ENCODE measurements around the gene NCLN.
"Not testable (repeated sequence)": the region's sequence is repeated elsewhere in the genome, so short reads cannot be mapped to it uniquely, and the experiment has no call there.

Gene NCLN

DNA sequence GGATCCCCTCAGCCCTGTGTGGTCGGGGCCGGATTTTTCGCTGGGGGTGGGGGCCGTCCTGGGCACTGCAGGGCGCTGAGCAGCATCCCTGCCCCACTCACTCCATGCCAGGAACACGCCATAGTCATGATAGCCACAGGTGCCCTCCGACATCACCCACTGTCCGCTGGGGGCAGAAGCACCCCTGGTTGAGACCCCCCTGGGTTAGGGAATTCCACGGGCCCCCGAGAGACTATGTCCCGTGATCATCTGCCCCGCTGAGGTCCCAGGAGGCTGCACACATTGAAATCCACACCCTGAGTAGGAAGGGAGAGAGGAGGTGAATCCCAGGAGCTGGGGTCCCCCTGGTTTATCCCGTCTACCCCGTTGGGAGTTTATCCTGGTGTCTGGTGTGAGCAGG, 16.2 kb downstream of the NCLN start:
- DNase-seq, result no peak

DNA sequence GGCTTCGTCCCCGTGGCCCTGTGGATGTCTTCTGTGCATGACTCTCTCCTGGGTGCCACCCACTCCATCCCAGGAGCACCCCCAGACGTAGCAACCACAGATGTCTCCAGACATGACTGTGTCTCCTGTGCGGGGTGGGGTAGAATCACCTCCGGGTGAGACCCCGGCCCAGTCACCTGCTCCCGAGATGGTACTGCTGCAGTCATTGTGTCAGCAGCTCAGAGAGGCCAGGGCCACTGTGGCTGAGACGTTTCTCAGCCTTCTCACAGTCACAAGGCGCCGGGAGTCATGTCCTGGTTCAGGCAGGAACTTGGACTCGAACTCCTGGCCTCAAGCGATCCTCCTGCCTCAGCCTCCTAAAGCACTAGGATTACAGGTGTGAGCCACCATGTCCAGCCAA, 16.6 kb downstream of the NCLN start:
- DNase-seq, result no peak

DNA sequence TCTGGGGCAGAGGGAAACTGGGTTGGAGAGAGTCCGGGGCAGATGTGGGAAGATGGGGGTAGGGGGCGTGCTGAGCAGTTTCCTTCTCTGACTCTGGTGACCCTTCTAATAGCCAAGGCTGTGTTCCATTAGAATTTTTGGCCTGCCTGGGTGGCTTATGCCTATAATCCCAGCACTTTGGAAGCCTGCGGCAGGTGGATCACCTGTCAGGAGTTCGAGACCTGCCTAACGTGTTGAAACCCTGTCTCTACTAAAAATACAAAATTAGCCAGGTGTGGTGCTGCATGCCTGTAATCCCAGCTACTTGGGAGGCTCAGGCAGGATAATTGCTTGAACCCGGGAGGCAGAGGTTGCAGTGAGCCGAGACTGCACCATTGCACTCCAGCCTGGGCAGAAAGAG, 17.2 kb downstream of the NCLN start:
- DNase-seq, result not testable (repeated sequence)

DNA sequence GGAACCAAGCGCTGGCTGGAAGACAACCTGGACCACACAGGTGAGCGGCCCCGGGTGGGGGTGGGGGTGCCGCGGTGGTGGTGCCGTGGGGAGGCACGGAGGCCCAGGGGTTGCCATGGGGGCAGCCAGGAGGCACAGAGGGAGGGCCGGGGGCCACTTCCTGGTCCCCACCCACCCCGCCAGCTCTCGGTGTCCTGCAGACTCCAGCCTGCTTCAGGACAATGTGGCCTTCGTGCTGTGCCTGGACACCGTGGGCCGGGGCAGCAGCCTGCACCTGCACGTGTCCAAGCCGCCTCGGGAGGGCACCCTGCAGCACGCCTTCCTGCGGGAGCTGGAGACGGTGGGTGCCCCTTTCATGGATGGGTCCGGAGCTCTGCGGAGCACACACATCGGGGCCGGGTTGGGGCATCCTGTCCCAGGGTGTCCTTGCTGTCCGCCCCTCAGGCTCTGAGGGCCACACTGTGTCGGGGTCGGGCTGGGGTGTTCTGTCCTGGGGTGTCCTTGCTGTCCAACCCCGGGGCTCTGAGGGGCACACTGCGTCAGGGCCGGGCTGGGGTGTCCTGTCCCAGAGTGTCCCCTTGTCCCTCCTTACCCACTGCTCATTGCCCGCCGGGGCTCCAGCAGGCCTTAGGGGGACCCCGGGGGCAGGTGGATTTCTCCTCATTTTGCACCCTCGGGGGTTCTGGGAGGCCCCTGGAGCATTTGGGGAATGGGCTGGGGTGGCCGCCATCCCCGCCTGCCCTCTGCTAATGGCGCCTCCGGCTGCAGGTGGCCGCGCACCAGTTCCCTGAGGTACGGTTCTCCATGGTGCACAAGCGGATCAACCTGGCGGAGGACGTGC, 18.3 kb downstream of the NCLN start:
- no peak for DNase-seq

DNA sequence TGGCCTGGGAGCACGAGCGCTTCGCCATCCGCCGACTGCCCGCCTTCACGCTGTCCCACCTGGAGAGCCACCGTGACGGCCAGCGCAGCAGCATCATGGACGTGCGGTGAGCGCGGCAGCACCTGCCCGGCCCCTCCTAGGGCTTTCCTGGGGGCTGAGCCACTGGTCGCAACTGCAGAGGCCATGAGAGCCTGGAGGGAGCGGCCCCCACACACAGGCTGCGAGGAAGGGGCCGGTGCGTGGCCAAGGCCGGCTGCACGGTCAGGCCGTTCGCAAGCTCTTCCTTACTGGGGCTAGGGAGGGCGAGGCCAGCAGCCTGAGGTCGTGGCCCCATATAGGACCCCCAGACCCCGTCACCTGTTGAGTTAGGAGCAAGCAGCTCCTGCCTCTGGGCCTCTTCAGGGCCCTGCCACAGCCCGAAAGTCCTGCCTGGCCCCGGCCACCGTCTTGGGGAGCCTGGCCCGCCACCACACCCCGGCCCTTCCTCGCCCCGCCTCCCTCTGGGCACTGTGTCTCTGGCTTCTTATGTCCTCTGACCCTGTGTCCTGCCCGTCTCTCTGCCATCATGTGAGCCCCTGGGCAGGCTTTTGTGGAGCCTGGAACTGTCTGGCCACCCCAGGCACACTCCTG, 19.0 kb downstream of the NCLN start:
- DNase-seq, result no peak

DNA sequence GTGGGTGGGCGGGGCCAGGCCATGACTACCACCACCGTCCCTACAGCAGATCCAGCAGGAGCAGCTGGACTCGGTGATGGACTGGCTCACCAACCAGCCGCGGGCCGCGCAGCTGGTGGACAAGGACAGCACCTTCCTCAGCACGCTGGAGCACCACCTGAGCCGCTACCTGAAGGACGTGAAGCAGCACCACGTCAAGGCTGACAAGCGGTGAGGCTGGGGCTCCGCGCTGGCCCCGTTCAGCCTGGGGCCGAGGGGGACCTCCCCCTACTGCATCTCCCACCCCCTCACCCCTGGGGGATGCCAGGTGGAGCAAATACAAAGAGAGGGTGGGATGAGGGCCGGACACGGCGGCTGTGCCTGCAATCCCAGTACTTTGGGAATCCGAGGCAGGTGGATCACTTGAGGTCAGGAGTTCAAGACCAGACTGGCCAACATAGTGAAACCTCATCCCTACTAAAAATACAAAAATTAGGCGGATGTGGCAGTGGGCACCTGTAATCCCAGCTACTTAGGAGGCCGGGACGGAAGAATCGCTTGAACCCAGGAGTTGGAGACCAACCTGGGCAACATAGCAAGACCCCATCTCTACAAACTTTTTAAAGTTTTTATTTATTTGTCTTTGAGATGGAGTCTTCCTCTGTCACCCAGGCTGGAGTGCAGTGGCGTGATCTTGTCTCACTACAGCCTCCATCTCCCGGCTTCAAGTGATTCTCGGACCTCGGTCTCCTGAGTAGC, 20.7 kb downstream of the NCLN start:
- DNase-seq, result no peak

DNA sequence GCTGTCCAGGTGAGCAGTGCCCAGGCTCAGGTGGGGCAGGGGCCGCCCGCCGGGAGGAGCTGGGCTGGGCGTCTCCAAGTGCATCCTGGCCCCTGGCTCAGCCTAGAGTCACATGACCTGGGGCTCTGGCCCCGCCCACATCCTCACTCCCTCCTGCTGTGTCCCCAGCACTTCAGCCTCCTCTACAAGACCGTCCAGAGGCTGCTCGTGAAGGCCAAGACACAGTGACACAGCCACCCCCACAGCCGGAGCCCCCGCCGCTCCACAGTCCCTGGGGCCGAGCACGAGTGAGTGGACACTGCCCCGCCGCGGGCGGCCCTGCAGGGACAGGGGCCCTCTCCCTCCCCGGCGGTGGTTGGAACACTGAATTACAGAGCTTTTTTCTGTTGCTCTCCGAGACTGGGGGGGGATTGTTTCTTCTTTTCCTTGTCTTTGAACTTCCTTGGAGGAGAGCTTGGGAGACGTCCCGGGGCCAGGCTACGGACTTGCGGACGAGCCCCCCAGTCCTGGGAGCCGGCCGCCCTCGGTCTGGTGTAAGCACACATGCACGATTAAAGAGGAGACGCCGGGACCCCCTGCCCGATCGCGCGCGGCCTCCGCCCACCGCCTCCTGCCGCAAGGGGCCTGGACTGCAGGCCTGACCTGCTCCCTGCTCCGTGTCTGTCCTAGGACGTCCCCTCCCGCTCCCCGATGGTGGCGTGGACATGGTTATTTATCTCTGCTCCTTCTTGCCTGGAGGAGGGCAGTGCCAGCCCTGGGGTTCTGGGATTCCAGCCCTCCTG, 21.9 kb downstream of the NCLN start:
- no peak for DNase-seq

DNA sequence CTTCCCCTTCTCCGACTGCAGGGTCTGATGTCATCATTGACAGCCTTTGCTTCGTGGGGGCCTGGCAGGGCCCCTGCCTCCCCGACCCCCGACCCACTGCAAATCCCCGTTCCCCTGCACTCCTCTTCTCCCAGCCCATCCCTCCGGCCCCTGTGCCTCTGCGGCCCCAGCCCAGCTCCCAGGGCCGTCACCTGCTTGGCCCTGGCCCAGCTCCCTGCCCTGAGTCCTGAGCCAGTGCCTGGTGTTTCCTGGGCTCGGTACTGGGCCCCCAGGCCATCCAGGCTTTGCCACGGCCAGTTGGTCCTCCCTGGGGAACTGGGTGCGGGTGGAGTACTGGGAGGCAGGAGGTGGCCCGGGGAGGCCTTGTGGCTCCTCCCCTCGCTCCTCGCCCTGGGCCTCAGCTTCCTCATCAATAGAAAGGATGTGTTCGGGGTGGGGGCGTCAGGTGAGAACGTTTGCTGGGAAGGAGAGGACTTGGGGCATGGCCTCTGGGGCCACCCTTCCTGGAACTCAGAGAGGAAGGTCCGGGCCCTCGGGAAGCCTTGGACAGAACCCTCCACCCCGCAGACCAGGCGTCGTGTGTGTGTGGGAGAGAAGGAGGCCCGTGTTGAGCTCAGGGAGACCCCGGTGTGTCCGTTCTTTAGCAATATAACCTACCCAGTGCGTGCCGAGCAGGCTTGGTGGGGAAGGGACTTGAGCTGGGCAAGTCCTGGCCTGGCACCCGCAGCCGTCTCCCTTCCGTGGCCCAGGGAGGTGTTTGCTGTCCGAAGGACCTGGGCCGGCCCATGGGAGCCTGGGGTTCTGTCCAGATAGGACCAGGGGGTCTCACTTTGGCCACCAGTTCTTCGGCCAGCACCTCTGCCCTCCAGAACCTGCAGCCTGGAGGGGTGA, 22.8 kb downstream of the NCLN start:
- no peak for DNase-seq

DNA sequence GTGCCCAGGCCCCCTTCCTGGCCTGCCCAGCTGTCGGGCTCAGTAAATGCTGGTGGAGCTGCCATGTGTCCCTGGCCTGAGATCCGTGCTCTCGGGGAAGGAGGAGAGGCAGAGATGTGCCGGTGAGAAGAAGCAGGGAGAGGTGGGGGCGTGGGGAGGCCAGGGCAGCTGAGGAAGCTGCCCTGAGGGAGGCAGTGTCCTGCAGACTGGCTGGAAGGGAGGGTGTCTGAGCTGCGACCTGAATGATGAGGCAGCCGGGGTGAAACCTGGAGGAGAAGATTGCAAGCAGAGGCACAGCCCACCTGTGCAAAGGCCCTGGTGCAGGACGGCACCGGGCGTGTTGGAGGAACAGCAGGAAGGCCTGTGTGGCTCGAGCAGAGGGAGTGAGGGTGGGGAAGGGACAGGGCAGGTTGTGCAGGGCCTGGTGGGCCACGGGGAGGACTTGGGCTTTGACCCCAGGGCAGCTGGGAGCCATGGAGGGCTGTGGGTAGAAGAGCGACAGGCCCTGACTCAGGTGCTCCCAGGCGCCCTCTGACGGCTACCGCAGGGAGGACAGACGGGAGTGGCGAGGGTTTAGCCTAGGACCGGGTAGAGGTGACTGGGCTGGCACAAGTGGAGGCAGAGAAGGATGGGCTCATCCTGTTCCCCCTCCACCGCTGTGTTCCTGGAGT, 24.8 kb downstream of the NCLN start:
- no peak for DNase-seq

DNA sequence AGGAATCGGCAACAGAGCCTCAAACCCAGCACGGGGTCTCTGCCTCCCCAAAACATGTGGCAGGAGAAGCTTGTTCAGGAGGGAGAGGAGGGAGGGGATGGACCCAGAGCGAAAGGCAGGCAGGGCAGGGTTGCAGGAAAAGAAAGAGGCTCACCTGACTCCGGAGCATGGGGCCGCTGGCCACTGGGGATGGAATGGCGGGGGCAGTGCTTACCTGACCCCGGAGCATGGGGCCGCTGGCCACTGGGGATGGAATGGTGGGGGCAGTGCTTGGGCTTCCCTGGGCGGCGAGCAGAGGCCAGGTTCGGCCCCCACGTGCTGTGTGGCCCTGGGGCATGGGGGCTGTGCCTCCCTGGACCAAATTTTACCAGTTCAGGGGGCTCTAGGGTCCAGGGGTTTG, 25.5 kb downstream of the NCLN start:
- no peak for DNase-seq

DNA sequence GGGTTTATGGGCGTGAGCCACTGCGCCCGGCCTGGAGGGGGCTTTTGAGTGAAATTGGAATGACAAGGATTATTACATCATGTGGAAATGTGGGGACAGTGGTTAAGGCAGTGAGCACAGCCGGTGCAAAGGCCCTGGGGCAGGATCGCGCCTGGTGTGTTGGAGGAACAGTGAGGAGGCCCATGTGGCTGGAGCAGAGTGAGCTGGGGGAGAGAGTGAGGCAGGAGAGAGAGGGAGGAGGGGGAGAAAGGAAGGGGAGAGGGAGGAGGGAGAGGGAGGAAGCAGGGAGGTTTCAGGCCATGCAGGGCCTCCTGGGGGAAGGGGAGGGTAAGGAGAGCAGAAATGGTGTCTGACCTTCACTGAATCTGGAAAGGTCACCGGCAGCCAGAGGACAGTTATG, 27.4 kb downstream of the NCLN start:
- no peak for DNase-seq

DNA sequence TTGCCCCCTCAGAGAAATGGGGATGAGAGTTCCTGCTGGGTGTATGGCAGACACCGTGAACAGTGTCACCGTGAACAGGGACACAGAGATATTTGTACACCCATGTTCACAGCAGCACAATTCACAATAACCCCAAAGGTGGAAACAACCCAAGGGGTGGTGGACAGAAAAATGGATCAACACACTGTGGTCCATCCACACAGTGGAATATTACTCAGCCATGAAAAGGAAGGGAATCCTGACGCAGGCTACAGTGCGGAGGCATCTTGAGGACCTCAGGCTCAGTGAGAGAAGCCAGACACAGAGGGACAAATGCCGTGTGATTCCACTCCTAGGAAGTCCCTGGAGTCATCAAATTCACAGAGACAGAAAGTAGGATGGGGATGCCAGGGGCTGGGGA, 31.1 kb downstream of the NCLN start:
- no peak for DNase-seq

DNA sequence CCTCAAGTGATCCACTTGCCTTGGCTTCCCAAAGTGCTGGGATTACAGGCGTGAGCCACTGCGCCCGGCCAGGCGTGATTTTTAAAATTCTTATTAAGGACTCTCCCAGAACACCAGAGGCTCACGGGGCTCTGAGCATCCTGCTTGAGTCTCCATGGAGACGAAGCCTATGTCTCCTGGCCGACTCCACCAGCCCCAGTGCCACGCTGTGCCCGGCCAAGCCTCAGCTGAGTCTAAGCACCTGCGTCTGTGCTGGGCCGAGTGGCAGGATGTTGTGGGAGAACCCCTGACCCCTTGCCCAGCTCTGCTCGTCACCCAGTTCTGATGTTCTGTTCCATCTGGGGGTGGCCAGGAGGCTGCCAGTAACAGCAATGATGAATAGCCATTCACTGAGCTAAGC, 34.8 kb downstream of the NCLN start:
- no peak for DNase-seq

DNA sequence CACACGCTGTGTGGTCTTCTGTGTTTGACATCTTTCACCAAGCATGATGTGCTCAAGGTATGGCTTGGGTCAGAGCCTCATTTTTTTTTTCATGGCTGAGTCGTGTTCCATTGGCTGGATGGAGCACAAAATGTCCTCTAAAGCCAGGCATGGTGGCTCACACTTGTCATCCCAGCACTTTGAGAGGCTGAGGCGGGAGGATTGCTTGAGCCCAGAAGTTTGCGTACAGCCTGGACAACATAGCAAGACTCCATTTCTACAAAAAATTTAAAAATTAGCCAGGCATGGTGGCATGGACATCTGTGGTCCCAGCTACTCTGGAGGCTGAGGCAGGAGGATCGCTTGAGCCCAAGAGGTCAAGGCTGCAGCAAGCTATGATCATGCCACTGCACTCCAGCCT, 35.8 kb downstream of the NCLN start:
- not testable (repeated sequence) for DNase-seq

DNA sequence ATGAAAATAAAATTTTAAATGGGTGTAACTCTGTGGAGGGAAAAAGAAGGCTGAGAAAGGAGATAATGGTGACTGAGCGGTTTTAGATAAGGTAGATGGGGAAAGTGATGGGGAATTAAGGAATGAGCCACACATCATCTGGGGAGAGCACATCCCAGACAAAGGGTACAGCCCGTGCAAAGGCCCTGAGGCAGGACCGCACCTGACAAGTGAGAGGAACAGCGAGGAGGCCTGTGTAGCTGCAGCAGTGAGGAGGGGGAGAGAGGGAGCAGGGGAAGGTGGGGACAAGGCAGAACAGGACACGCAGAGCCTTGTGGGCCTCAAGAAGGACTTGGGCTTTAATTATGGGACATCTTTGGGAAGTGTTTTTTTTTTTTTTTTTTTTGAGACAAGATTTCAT, 37.0 kb downstream of the NCLN start:
- DNase-seq, result no peak

DNA sequence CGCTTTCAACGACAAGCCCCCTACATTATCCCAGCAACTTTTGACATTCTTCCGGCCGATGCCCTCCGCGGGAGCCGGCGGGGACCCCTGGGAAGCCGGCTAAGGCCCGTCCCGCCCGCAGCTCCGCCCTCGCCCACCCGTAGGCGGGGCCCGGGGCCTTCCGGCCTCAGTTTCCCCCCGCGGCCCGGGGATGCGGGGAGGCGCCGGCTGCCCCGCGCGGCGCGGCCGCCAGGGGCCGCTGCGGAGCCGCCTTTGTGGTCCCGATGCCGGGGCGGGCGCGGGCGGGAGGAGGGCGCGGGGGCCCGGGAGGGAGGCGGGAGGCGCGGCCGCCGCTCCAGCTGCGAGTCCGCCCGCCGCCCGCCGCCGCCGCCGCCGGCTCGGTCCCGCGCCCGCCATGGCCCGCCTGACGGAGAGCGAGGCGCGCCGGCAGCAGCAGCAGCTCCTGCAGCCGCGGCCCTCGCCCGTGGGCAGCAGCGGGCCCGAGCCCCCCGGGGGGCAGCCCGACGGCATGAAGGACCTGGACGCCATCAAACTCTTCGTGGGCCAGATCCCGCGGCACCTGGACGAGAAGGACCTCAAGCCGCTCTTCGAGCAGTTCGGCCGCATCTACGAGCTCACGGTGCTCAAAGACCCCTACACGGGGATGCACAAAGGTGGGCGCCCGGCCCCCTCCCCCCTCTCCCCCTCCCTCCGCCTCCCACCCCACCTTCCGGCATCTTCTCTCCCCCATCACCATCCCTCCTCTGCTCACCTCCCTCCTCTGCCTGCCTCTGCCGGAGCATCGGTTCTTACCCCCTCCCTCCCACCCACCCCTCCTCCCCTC, 38.8 kb downstream of the NCLN start, which contains the start of gene CELF5:
CELF5 (plus strand) TSS at position 316 of the 823 bp plus-strand sequence; CDS start at position 395, 79 bp downstream.
- DNase-seq, result peak; percentile 73

DNA sequence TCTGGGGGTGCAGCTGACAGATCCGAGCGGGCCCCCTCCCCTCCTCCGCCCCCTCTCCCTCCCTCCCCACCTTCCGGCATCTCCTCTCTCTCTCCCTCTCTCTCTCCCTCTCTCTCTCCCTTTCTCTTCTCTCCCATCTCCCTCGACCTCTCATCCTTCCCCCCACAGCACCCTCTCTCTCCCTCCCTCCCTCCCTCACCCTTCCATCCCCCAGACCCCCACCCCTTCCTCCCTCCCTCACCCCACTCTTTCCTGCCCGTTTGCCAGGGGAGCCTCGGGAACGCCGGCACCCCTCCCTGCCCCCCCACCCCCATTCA, 39.4 kb downstream of the NCLN start:
- no peak for DNase-seq

DNA sequence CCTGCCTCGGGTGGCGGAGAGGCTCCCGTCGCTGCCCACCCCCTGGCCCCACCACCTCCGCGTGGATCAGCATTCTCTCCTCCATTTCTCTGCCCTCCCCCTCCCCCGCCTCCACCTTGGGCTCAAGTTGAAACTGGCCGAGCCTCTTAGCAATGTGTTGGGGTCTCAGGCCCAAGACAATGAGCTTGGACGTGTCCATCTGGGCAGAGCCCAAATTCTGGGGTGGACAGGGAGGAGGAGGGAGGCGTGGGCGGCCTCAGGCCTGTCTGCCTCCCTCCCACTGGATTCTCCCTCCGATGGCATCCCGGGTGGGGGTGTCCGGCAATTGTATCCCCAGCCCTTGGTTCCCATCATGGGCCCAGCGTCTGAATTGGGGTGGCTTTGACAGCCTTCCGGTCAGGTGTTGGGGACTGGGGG, 40.0 kb downstream of the NCLN start:
- DNase-seq, result no peak

DNA sequence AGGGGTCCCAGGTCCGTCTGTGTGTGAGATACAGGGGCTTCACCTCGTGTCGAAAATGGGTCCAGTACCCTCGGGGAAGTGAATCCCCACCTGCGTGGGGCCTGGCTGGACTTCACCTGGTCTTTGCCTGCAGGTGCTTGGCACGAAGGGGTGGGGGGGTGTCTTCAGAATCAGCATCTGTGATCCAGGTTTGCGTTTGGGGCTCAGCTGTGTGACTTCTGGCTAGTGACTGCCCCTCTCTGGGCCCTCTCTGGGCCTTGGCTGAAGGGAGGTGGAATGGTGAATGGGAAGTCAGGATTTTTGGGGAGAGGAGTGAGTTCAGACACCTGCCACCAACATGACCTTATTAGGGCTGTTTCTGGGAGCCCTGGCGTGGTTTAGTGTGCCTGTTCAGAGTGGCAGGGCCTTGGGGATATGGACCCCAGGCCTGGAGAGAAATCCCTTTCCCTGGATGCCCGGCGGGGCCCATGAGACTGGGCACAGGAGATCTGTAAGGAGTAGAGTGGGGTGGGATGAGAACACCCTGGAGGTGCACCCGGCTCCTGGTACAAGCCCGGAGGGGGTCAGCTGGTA, 41.4 kb downstream of the NCLN start:
- no peak for DNase-seq

DNA sequence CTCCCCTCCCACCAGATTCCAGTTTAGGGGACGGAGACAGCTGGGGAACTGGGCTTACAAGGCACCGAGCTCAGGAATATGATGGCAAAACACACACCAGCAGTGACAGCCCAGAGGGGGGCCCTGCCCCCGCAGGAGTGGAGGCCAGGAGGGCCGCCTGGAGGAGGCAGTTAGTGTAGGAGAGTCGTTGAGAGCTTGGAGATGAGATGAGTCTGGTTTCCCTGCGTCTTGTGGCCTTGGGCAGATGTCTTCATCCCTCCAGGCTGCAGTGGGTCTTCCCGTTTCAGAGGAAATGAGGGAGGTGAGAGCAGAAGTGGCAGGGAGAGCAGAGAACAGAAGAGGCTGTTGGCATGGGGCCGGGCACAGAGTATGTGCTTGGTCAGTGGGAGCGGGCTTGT, 43.6 kb downstream of the NCLN start:
- DNase-seq, result no peak

Measured in right forelimb (tissue), 1 donor.